HG03469 (cell line): Measurements from ENCODE around the gene TRIM17.

Experiments
- ATAC-seq: cut with Tn5 transposase; IDR thresholded peaks from one replicate; pipeline ENCODE4 v1.9.1; 2021; ENCODE audit warnings: mild to moderate bottlenecking, moderate library complexity, moderate number of reproducible peaks; ENCODE audit not compliant: unreplicated experiment

TRIM17 gene

GRCh38 chr1:228404107-228404720 lies 12.4 kb downstream of the TRIM17 start:
- ATAC-seq, result no peak

- ATAC-seq, result no peak
Observed at GRCh38 chr1:228403231-228403631, 13.4 kb downstream of the TRIM17 start.

GRCh38 chr1:228402641-228403025 lies 14.0 kb downstream of the TRIM17 start:
- ATAC-seq, result no peak

- ATAC-seq, result no peak
Observed at GRCh38 chr1:228401782-228402640, 14.7 kb downstream of the TRIM17 start.

- no peak for ATAC-seq
Observed at GRCh38 chr1:228400692-228401454, 15.8 kb downstream of the TRIM17 start.

GRCh38 chr1:228400237-228400651 lies 16.4 kb downstream of the TRIM17 start:
- no peak for ATAC-seq

GRCh38 chr1:228399531-228400236 lies 17.0 kb downstream of the TRIM17 start:
- ATAC-seq, result no peak

GRCh38 chr1:228398741-228399461 lies 17.8 kb downstream of the TRIM17 start:
- no peak for ATAC-seq

- no peak for ATAC-seq
Observed at GRCh38 chr1:228397966-228398365, 18.7 kb downstream of the TRIM17 start.

GRCh38 chr1:228396770-228397662 lies 19.6 kb downstream of the TRIM17 start:
- no peak for ATAC-seq

- ATAC-seq, result no peak
Observed at GRCh38 chr1:228394571-228395394, 21.9 kb downstream of the TRIM17 start.

- ATAC-seq, result no peak
Observed at GRCh38 chr1:228393811-228394570, 22.7 kb downstream of the TRIM17 start.

- ATAC-seq, result no peak
Observed at GRCh38 chr1:228393268-228393701, 23.4 kb downstream of the TRIM17 start.

- no peak for ATAC-seq
Observed at GRCh38 chr1:228392111-228392936, 24.3 kb downstream of the TRIM17 start.

- no peak for ATAC-seq
Observed at GRCh38 chr1:228391411-228392020, 25.1 kb downstream of the TRIM17 start.

- ATAC-seq, result no peak
Observed at GRCh38 chr1:228390649-228391048, 26.0 kb downstream of the TRIM17 start.
